CD4-positive, alpha-beta T cell treated with Interleukin-15 for 1 hour (primary cell): Measurements from ENCODE around the gene SLC16A5.
"Not testable (repeated sequence)": the region's sequence is repeated elsewhere in the genome, so short reads cannot be mapped to it uniquely, and the experiment has no call there.

Experiments
- DNase-seq: peaks from one replicate; pipeline ENCODE4 v3.0.0-alpha.2; 2020

Gene SLC16A5

GRCh38 chr17:75135946-75136345, 48.2 kb downstream of the SLC16A5 start:
- no peak for DNase-seq

GRCh38 chr17:75137762-75138161, 50.0 kb downstream of the SLC16A5 start:
- not testable (repeated sequence) for DNase-seq

- no peak for DNase-seq
Observed at GRCh38 chr17:75138519-75138918, 50.8 kb downstream of the SLC16A5 start.

GRCh38 chr17:75142236-75142971, 54.6 kb downstream of the SLC16A5 start:
- DNase-seq, result no peak

GRCh38 chr17:75144816-75145512, 57.2 kb downstream of the SLC16A5 start:
- DNase-seq, result no peak

GRCh38 chr17:75146592-75146991, 58.8 kb downstream of the SLC16A5 start:
- DNase-seq, result no peak

- DNase-seq, result no peak
Observed at GRCh38 chr17:75147878-75148546, 60.3 kb downstream of the SLC16A5 start.

GRCh38 chr17:75151930-75152329, 64.2 kb downstream of the SLC16A5 start:
- no peak for DNase-seq

GRCh38 chr17:75152523-75152921, 64.8 kb downstream of the SLC16A5 start:
- DNase-seq, result no peak

- DNase-seq, result no peak
Observed at GRCh38 chr17:75152922-75153779, 65.4 kb downstream of the SLC16A5 start.

GRCh38 chr17:75153780-75154194, 66.0 kb downstream of the SLC16A5 start:
- DNase-seq, result no peak

- peak; percentile 99 for DNase-seq
Observed at GRCh38 chr17:75154195-75155106, 66.7 kb downstream of the SLC16A5 start, which contains the start of gene JPT1. Gene JPT1 (minus strand): TSS chr17:75154512. CDS start chr17:75154397, 115 bp downstream.

- no peak for DNase-seq
Observed at GRCh38 chr17:75155191-75155601, 67.4 kb downstream of the SLC16A5 start.
